ENCODE measurements around the gene SLC5A5. TPM values are rescaled to one million over a fixed set of nuclear protein-coding genes. Genes with fewer than 3 reads are reported as not detected.

SLC5A5 gene
- total RNA-seq, 1 donor from 2014 or later = not detected

GRCh38 chr19:17943274-17944221 is 71.8 kb downstream of the SLC5A5 start:
- Histone ChIP-seq H3K4me3 (no peak overlapping the region), H3K27me3 (no peaks in the 10 kb centered on the region), H3K9me3 (no peaks in the 10 kb centered on the region), H3K4me1 (peaks cover under 1 to 2% of the 10 kb centered on the region in 2 donors), H3K27ac (no peak overlapping the region), H3K36me3 (peaks cover 28 to 34% of the 10 kb centered on the region in 2 donors)
- intact Hi-C loops (cut with DNase I) = no loop called here
- no peak for DNase-seq (ENCODE audit: low spot score in 2 of 2)
- no peak for TF ChIP-seq CTCF (IDR thresholded peaks at IDR 0.05)

GRCh38 chr19:17944301-17944700 is 72.6 kb downstream of the SLC5A5 start:
- H3K36me3 ChIP-seq = peaks cover 21 to 26% of the 10 kb centered on the region in 2 donors
- H3K9me3 ChIP-seq = no peaks in the 10 kb centered on the region
- intact Hi-C loops (cut with DNase I) = no loop called here
- no peak for TF ChIP-seq CTCF (IDR thresholded peaks at IDR 0.05)
- peaks cover 6 to 7% of the 10 kb centered on the region in 2 donors for H3K4me1 ChIP-seq
- no peaks in the 10 kb centered on the region for H3K27me3 ChIP-seq
- H3K4me3 ChIP-seq = no peak overlapping the region
- no peak for DNase-seq (ENCODE audit: low spot score in 2 of 2)
- no peak overlapping the region for H3K27ac ChIP-seq

Other genes with a start within 250 kb of the SLC5A5 start
- 2.2 TPM for gene UNC13A, start 183.6 kb upstream of the SLC5A5 start, total RNA-seq
- gene MAP1S, start 152.5 kb upstream of the SLC5A5 start, total RNA-seq = 111 TPM
- gene FCHO1, start 120.5 kb upstream of the SLC5A5 start, total RNA-seq = not detected
- gene B3GNT3, start 76.8 kb upstream of the SLC5A5 start, total RNA-seq = 0.64 TPM
- gene INSL3, start 50.4 kb upstream of the SLC5A5 start, total RNA-seq = not detected
- gene JAK3, start 24.0 kb upstream of the SLC5A5 start, total RNA-seq = 28.1 TPM
- gene RPL18A, start 12.0 kb upstream of the SLC5A5 start, total RNA-seq = 2,481 TPM
- gene CCDC124, start 61.1 kb downstream of the SLC5A5 start, total RNA-seq = 43.3 TPM
- not detected for gene KCNN1, start 95.2 kb downstream of the SLC5A5 start, total RNA-seq
- 443 TPM for gene ARRDC2, start 136.2 kb downstream of the SLC5A5 start, total RNA-seq
- gene IL12RB1, start 215.0 kb downstream of the SLC5A5 start, total RNA-seq = 1.5 TPM
- 32.8 TPM for gene MAST3, start 225.8 kb downstream of the SLC5A5 start, total RNA-seq

Measured in ascending aorta (tissue), 2 donors.